DND-41 (cell line): Measurements from ENCODE around the gene ZYG11A.

Experiments used
- CTCF ChIP-seq: IDR thresholded peaks from 2 replicates; pipeline ENCODE4 v1.5.1; 2012; ENCODE audit warnings: borderline replicate concordance, low read length, moderate library complexity, mild to moderate bottlenecking; ENCODE audit not compliant: poor library complexity, severe bottlenecking; ENCODE audit errors: extremely low read depth
- EZH2 ChIP-seq: IDR thresholded peaks from 3 replicates; pipeline ENCODE4 v1.6.1; 2012; ENCODE audit warnings: borderline replicate concordance, low read depth, mild to moderate bottlenecking, moderate library complexity, low read length, inconsistent platforms; ENCODE audit not compliant: severe bottlenecking

- TF ChIP-seq CTCF, result no peak
- no peak for TF ChIP-seq EZH2
Observed at GRCh38 chr1:52917156-52917555, 74.6 kb downstream of the ZYG11A start.
